Inflammatory macrophage treated with lipopolysaccharide for 1 hour (primary cell): Measurements from ENCODE around the gene ASCC3.
A peak's percentile ranks its signal among the peaks of the same experiment; 100 is the strongest.

Experiments used
- DNase-seq, 2 donors: peaks; one replicate each; pipeline ENCODE4 v3.0.0-alpha.2; 2020 to 2022

Gene ASCC3

DNA sequence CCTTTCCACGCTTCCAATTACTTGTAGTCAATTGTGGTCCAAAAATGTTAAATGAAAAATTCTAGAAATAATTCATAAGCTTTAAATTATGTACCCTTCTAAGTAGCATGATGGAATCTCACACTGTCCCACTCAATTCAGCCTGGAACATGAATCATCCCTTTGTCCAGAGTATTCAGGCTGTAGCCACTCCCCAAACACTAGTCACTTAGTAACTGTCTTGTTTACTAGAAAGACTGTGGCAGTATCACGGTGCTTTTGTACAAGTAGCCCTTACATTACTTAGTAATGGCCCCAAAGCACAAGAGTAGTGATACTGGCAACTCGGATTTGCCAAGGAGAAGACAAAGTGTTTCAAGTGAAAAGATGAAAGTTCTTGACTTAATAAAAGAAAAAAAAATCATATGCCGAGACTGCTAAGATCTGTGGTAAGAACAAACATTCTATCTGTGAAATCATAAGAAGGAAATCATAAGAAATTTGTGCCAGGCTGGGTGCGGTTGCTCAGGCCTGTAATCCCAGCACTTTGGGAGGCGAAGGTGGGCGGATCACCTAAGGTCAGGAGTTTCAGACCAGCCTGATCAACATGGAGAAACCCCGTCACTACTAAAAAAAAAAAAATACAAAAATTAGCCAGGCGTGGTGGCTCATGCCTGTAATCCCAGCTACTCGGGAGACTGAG is 247.9 kb downstream of the ASCC3 start:
- no peak for DNase-seq

DNA sequence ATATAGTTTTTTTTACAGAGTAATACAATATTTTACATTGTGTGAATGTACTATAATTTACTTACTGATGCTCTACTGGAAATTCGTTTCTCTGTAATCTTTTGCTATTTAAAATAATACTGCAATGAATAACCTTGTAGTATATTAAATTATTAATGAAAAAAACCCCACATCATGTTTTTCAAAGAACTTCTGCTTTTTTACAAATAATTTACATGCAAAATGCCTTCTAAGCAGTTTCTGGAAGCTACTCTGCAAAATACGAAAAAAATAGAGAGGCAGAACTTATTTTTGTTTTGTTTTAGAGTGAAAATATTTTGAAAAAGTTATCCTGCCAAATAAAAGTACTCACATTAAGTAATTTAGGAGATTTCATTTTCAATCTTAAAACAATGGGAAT is 250.6 kb downstream of the ASCC3 start:
- peak; percentile 3 to 9 for DNase-seq

DNA sequence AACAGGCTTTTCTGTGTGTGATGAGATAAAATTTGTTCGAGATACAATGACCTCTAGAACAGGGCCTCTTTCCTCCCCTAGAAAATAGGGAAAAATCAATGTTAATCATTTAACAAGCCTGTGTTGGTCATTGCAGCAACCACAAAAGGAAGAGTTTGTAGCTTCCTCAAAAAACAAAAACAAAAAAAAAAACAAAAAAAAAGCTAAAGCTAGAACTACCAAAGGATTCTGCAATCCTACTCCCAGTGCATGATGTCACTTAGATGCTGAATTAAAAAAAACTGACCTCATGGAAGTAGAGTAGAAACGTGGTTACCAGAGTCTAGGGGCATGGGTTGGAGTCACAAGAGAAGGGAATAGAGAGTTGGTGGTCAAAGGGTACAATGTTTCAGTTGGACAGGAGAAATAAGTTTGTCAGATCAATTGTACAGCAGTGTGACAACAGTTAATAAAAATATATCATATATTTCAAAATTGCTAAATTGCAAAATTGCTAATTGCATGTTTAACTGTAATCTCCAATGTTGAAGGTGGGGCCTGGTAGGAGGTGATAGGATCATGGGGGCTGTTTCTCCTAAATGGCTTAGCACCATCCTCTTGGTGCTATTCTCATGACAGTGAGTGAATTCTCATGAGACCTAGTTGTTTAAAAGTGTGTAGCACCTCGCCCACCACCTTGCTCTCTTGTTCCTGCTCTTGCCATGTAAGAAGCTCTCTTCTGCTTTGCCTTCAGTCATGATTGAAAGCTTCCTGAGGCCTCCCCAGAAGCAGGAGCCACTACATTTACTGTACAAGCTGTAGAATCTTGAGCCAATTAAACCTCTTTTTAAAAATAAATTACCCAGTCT is 253.0 kb downstream of the ASCC3 start:
- DNase-seq: peak; percentile 9 to 31

DNA sequence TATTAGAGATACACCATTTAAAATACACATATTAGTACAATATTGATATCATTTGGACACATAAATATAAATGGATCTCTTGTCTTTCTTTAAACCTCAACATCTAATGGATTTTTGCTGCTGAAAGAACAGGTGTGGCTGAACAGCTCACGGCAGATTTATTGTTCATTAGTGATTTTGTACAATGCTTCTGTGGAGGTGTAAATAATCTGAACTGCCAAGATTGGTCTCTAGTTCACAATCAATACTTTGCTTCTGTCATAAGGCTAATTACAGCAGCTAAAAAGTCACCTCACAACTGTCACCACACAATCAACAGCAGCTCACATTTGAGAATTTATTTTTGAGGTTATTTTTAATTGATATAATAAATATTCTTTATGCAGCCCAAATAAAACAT is 254.4 kb downstream of the ASCC3 start:
- no peak for DNase-seq

DNA sequence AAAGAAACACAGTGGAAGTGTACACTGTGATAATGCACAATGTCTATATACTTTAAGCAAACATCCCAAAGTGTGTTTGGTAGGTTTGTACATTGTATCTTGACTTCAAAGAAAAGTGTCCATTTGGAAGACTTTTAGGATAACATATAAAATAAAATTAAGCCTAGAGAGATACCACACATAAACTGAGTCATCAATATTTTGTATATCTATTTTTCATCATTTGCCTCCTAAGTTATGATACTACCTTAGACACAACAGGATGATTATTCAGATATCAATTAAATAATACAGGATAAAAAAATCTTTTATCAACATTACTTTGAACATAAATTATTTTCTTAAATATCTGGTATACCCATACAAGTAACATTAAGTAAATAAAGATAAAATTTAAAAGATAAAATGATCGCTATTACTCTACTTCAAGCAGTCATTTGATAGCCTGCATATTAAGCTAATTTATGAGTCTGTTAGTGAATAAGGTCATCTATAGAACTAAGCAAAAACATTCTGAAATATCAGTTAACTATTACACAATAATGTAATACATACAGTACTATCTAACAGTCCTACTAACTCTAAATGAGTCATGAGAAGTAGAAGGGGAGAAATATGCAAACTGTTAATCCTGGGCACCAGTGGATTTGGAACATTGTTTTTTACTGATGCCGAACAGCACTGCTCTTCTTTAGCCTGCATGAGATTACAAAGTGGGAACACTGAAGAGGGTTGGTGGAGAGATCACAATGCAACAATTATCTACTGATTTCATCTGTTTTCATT is 258.0 kb downstream of the ASCC3 start:
- DNase-seq: no peak

DNA sequence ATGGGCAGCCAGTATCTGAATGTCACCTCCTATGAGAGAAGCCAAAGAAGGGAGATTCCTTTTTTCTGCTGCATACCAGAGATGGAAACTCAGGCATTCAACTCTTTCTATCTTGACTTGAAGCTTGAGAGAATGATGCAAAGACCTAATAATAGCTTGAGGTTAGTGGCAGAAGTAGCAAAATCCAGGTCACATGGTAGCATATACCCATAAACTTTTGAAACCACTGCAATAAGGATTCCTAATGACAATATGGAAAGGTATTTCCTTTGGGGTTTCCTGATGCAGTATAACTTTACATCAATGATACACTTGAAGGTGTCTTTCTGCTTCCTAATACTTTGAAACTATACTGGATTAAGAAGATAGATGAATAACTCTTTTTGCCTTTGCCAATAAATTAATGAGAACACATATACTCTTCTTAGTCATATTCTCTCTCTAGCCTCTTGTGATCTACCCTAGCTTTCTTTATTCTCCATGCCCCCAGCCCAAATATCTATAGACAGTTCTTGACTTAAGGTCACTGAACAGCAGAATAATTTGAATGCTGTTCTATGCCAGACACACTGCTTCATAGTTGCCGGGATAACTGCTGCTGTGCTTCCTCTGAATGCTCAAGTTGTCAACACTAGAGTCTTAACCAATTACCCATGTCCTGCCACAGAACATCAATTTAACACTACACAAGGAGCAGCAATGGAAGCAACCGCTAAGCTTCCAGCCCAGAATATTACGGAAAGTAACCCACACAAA is 260.9 kb downstream of the ASCC3 start:
- no peak for DNase-seq

DNA sequence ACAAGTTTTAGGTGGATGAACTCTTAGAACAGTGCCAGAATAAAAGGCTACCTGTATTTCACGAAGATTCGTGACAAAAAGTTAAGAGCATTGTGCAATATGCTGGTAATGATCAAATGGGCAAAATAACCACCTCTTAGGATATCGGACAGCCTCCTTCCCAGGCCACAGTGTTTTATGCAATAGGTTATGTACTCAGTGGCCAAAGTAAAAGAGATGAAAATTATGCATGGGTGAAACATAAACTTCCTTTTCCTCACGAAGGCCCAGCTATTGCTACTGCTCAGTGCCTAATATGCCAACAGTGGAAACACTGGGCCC is 262.8 kb downstream of the ASCC3 start:
- DNase-seq: no peak

DNA sequence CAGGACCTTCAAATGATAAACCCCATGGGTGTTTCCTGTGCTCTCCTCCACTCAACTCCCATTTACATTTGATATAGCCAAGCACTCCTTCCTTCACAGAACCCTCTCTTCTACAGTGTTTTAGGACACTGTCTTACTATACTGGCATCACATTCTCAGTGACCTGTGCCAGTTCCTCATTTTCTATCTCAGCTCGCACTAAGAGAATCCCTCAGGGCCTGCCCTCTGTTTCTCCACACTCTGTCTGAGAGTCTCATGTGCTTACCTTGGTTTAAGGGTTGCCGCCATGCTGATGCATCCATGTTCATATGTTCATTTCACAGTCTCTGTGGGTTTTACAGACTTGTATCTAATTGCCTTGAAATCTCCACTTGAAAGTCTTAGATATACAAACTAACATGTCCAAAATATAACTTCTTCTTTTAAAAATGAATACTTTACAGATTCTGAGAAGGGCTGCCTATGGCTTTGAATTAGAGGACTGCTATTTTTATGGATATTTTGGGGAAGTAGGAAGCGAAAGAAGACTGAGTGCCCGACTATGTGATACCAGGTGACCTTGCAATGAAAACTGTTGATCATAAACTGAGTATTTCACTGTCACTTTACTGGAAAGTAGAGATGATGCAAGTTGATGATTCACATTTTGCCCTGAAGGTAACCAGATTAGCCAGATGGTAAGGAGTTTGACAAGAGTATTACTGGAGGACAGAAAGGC is 263.3 kb downstream of the ASCC3 start:
- peak; percentile 2 to 8 for DNase-seq

DNA sequence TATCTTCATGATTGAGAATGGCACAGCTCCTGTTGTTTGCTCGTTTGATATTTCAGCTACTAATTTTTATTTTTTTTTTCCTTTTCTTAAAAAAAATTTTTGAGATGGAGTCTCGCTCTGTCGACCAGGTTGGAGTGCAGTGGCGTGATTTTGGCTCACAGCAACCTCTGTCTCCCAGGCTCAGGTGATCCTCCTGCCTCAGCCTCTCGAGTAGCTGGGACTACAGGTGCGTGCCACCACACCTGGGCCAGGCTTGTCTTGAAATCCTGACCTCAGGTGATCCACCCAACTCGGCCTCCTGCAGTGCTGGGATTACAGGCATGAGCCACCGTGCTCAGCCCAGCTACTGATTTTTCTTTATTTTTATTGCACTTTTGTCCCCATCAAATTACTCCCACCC is 266.2 kb downstream of the ASCC3 start:
- DNase-seq: no peak

DNA sequence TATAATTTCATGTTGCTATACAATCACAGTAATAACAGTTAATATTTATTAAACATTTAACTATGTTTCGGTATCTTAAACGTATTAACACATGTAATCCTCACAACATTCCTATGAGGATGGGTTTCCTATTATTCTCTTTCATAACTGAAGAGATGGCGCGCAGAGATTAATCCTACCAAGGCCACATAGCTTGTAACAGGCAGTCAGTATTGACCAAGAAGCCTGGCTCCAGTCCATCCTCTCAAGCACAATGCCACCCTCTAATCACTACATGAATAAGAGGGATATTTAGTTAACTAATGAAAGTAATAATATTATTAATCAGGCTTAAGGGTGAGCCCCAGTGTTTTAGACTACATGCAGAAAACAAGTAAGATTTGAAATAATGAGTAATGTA is 266.7 kb downstream of the ASCC3 start:
- no peak for DNase-seq

DNA sequence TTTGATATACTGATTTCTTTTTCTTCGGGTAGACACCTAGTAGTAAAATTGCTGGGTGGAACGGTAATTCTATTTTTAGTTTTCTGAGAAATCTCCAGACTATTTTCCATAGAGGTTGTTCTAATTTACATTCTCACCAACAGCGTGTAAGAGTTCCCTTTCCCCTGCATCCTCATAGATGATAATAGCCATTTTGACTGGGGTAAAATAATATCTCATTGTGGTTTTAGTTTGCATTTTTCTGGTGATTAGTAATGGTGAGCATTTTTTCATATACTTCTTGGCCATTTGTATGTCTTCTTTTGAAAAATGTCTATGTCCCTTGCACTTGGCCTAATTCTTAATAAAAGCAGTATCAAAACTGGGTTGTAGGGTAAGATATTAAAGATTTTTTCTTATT is 267.5 kb downstream of the ASCC3 start:
- no peak for DNase-seq

DNA sequence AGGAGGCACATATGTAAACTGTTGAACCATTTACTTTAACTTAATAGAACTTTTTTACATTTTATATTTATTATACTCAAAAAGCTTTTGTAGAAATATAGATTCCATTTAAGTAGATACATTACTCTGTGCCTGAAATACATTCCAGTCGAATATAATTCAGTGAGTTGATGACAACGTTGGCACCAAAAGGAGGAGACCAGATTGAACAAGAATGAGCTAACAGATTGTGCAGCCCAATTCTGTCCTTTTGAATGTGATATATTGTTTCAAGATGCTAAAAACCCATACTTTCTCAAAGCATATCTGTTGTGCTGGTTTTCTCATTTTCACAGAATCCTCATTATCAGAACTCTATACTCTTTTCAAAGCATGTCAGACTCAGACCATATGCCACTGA is 269.0 kb downstream of the ASCC3 start:
- no peak for DNase-seq

DNA sequence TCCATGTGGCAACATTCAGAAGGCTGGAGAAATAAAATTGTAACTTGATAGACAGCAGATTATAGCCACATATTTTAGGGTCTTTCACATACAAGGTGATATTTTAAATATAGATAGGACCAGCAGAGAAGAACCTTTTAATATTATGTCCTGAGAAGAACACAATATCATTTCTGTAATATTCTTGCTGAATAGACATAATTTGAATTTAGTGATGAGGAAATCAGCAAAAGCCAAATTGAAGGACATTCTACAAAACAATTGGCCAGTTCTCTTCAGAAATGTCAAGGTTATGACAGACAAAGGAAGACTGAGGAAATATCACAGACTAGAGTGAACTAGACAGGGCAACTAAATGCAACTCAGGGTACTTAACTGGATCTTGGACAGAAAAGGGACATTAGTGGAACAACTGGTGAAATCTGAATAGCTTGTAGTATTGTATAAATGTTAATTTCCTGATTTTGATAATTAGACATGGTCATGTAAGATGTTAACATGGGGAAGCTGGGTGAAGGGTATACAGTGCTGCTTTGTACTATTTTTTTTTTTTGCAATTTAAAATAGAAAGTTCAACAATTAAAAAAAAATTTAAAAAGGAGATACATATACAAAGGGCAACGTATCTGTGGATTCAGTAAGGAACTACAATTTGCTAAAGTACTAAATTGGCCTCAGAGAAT is 281.9 kb downstream of the ASCC3 start:
- no peak for DNase-seq

DNA sequence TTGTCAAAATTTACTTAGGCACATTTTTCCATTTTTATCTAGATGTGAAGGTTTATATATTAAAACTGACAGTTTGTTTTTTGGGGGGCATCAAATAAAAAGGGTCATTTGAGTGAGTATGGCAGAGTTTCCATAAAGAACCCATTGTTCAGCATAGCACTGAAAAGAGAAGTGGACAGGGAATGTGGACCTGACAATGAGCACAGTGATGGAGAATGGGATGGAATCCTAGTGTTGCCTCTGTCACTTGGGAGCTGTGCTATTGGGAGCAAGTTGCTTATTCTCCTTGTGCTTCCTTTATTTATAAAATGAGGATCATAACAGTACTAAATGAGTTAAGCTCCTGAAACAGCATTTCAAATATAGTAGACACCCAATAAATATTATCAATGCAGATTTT is 285.7 kb downstream of the ASCC3 start:
- DNase-seq: no peak

DNA sequence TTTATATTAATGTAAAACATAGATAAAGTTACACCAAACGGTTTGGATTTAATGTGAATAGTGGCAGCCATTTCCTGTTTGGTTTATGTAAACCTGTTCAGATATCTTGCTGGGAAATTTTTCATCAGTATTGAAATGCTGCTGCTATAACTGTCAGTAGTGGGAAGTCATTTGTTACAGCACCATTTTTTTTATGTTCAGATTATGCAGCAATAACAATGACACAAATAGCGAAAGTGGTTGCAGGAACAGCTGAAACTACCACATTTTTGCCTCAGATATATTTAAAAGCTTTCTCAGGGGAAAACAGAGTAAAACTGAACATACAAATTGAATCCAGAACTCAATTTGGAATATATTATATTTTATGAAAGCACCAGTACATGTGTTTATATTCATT is 287.6 kb downstream of the ASCC3 start:
- peak in 1 of 2 donors; percentile 6 for DNase-seq

DNA sequence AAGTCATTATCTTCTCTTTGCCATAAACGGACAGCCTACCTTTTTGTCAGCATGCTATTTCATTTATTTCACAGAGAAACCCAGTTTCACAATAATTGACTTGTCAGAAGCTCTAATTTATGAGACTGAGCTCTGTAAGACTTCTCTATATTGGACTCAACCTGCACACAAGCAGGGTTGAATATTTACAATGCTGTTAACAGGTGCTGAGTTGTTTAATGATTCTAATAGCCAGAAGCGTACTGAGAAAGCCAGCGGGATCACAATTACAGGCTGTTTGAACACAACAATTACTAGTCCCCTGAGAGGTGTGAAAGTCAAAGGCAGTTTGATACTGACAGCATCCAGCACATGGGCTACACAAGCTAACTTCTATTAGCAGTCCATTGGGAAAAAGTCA is 288.2 kb downstream of the ASCC3 start:
- no peak for DNase-seq

DNA sequence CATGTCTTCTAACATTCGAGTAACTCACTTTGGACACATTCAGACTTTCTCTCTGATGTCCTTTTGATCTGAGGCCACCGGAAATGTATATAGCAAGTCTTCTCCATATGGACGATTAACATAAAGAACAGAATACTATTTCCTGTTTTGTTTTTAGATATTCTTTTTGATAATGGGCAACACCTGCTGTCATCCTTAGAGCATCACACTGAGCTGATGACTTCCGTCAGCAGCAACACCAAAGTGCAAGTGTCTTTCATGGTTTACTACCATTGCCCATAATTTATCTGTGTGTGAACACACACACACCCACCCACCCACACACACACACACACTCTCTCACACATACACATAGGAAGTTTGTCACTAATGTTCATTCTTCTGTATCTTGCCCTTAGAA is 303.7 kb downstream of the ASCC3 start:
- DNase-seq: no peak

DNA sequence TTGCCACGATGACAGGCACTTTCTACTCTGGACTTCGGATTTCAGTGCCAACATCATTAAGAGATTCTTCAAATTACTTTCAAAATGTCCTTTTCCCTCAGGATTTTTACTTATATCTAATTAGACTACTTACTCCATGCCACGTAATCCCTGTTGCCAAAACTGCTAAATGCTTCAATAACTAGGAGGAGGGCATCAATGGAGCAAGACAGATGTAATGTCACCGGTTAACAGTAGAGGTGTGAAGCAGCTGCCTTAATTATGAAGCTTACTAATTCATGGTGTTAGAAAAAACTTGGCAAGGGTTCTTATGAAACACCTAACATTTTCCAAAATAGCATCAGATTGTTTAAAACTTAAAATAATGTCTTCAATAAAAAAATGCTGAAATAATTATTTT is 305.2 kb downstream of the ASCC3 start:
- no peak for DNase-seq

DNA sequence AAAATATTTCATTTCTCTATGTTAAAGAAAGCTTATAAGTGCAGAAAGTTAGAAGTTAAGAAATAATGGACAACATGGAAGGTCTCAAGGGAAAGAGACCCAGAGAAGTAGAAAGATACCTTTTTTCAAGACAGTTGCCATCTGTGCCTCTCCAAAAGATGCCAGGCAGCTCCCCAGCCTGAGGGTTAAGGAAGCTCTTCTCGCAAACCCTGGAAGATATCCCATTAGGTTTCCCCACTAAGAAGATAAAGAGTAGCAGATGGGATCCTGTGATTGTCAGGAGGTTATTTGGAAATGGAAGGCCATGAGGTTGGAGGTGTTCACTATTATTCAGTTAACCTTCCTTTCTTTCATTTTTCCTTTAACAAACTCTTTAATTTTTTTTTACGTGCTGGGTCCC is 306.3 kb downstream of the ASCC3 start:
- no peak for DNase-seq

DNA sequence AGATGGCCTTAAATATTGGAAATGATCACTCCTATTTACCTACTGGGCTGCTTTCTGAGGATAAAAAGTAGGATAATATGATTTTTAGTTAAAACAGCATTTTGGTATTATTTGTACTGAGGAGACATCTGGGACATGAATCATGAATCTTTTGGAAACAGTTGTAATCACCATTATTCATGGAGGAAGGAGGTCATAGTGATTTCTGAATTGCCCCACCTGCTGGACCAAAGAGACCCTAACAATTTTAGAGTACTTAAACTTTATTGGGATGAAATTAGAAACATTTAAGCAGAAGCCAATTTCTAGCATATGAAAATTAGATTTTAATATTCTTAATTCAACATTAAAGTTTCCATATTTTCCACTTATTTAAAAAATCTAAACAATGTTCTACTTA is 308.0 kb downstream of the ASCC3 start:
- no peak for DNase-seq

DNA sequence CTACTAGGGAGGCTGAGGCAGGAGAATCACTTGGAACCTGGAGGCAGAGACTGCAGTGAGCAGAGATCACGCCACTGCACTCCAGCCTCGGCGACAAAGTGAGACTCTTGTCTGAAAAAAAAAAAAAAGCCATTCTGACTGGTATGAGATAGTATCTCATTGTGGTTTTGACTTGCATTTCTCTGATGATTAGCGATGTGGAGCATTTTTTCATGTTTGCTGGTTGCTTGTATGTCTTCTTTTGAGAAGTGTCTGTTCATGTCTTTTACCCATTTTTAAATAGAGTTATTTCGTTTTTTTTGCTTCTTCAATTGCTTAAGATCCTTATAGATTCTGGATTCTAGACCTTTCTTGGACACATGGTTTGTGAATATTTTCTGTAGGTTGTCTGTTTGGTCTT is 312.9 kb downstream of the ASCC3 start:
- DNase-seq: no peak

DNA sequence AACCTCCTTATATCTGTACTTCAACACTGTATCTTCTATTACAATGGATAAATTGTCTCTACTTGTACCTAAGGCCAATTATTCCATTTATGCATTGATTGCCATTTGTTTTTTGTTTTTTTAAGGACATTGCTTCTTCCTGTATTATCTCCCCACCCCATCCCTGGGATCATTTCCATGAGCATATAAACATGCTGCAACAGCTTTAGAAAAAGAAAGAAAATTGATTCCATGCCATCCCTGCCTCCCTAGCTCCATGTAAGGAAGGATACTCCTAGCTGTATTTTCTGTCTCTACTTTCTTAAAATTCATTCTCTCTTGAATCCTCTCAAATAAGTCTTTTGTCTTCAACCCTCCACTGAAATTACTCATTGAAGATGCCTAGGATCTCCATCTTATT is 314.6 kb downstream of the ASCC3 start:
- DNase-seq: no peak
